Measurements from ENCODE around the gene KCTD4.

Gene KCTD4

DNA sequence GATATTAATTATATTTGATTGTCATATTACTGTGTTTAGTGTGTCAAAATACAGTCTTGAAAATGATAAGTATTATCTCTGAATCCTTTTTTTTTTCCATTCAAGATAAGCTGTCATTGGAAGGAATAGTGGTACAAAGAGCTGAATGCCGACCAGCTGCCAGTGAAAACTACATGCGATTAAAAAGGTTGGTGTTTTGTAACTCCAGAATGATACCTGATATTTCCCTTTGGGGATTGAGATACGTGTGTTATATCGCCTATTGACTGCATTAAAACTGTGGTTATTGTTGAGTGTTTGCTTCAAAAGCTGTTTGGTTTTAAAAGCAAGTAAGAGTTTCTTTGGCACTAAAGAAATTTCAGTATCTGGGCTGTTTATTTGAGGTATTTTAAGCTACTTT lies 6.5 kb upstream of the KCTD4 start:
- peak; percentile 14; the same call in 2 of the 3 replicates for ATAC-seq

DNA sequence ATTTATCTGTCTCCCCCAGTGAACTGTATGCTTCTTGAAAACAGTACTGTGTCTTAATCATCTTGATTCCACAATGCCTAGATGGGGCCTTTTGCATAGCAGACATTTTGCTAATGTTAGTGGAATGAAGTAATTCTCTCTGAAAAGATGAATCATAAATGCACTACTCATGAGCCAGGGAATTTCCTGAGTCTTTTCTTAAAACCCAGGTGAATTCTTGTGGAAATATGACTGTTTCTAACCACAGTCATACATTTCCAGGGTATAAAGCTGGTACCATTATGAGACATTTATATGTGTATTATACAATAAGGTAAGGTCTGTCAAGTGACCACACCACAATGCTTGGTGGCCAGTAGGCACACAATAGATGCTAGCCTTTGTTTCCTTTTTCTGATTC lies 5.5 kb upstream of the KCTD4 start:
- peak; percentile 93 for ATAC-seq

More for the DNA sequence above, 6.5 kb upstream of the KCTD4 start:
- no peak for TF ChIP-seq ZC3H10 (CRISPR knock-in tag; IDR thresholded peaks at IDR 0.05)
- TF ChIP-seq ZNF8 (CRISPR knock-in tag; IDR thresholded peaks at IDR 0.05), result no peak
- TF ChIP-seq ZNF565 (CRISPR knock-in tag; conservative IDR thresholded peaks at IDR 0.05; ENCODE audit: low read depth), result no peak
- TF ChIP-seq BACH2 (CRISPR knock-in tag; IDR thresholded peaks at IDR 0.05; ENCODE audit: borderline replicate concordance), result no peak
- TF ChIP-seq TOX (CRISPR knock-in tag; IDR thresholded peaks at IDR 0.05; ENCODE audit: borderline replicate concordance), result no peak
- no peak for TF ChIP-seq ZFP30 (CRISPR knock-in tag; IDR thresholded peaks at IDR 0.05)
- no peak for TF ChIP-seq ZFP3 (CRISPR knock-in tag; IDR thresholded peaks at IDR 0.05)
- TF ChIP-seq, protein P1, sequence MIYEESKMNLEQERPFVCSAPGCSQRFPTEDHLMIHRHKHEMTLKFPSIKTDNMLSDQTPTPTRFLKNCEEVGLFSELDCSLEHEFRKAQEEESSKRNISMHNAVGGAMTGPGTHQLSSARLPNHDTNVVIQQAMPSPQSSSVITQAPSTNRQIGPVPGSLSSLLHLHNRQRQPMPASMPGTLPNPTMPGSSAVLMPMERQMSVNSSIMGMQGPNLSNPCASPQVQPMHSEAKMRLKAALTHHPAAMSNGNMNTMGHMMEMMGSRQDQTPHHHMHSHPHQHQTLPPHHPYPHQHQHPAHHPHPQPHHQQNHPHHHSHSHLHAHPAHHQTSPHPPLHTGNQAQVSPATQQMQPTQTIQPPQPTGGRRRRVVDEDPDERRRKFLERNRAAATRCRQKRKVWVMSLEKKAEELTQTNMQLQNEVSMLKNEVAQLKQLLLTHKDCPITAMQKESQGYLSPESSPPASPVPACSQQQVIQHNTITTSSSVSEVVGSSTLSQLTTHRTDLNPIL (CRISPR knock-in tag; IDR thresholded peaks at IDR 0.05; ENCODE audit: low read depth), result no peak
- no peak for TF ChIP-seq OSR1 (CRISPR knock-in tag; IDR thresholded peaks at IDR 0.05)
- no peak for TF ChIP-seq RARB (CRISPR knock-in tag; IDR thresholded peaks at IDR 0.05)

More for the DNA sequence above, 5.5 kb upstream of the KCTD4 start:
- TF ChIP-seq, protein P2, sequence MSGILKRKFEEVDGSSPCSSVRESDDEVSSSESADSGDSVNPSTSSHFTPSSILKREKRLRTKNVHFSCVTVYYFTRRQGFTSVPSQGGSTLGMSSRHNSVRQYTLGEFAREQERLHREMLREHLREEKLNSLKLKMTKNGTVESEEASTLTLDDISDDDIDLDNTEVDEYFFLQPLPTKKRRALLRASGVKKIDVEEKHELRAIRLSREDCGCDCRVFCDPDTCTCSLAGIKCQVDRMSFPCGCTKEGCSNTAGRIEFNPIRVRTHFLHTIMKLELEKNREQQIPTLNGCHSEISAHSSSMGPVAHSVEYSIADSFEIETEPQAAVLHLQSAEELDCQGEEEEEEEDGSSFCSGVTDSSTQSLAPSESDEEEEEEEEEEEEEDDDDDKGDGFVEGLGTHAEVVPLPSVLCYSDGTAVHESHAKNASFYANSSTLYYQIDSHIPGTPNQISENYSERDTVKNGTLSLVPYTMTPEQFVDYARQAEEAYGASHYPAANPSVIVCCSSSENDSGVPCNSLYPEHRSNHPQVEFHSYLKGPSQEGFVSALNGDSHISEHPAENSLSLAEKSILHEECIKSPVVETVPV (CRISPR knock-in tag; IDR thresholded peaks at IDR 0.05), result no peak
- no peak for TF ChIP-seq TOX (CRISPR knock-in tag; IDR thresholded peaks at IDR 0.05; ENCODE audit: borderline replicate concordance)
- no peak for TF ChIP-seq ZNF70 (CRISPR knock-in tag; IDR thresholded peaks at IDR 0.05)
- TF ChIP-seq RARB (CRISPR knock-in tag; IDR thresholded peaks at IDR 0.05), result no peak
- no peak for TF ChIP-seq ZNF565 (CRISPR knock-in tag; conservative IDR thresholded peaks at IDR 0.05; ENCODE audit: low read depth)
- TF ChIP-seq GLIS3 (CRISPR knock-in tag; IDR thresholded peaks at IDR 0.05), result no peak
- TF ChIP-seq, protein P3, sequence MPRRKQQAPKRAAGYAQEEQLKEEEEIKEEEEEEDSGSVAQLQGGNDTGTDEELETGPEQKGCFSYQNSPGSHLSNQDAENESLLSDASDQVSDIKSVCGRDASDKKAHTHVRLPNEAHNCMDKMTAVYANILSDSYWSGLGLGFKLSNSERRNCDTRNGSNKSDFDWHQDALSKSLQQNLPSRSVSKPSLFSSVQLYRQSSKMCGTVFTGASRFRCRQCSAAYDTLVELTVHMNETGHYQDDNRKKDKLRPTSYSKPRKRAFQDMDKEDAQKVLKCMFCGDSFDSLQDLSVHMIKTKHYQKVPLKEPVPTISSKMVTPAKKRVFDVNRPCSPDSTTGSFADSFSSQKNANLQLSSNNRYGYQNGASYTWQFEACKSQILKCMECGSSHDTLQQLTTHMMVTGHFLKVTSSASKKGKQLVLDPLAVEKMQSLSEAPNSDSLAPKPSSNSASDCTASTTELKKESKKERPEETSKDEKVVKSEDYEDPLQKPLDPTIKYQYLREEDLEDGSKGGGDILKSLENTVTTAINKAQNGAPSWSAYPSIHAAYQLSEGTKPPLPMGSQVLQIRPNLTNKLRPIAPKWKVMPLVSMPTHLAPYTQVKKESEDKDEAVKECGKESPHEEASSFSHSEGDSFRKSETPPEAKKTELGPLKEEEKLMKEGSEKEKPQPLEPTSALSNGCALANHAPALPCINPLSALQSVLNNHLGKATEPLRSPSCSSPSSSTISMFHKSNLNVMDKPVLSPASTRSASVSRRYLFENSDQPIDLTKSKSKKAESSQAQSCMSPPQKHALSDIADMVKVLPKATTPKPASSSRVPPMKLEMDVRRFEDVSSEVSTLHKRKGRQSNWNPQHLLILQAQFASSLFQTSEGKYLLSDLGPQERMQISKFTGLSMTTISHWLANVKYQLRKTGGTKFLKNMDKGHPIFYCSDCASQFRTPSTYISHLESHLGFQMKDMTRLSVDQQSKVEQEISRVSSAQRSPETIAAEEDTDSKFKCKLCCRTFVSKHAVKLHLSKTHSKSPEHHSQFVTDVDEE (CRISPR knock-in tag; IDR thresholded peaks at IDR 0.05), result no peak
- TF ChIP-seq, protein P1 (CRISPR knock-in tag; IDR thresholded peaks at IDR 0.05; ENCODE audit: low read depth), result peak; percentile 69; the same call in 1 of the 2 replicates
- no peak for TF ChIP-seq OSR1 (CRISPR knock-in tag; IDR thresholded peaks at IDR 0.05)
- TF ChIP-seq ZC3H10 (CRISPR knock-in tag; IDR thresholded peaks at IDR 0.05), result peak; percentile 22; the same call in 1 of the 2 replicates
- no peak for TF ChIP-seq TCF4 (CRISPR knock-in tag; IDR thresholded peaks at IDR 0.05; ENCODE audit: borderline replicate concordance)
- TF ChIP-seq ZFP30 (CRISPR knock-in tag; IDR thresholded peaks at IDR 0.05), result no peak
- TF ChIP-seq CSDC2 (CRISPR knock-in tag; IDR thresholded peaks at IDR 0.05), result no peak
- peak; percentile 74 for TF ChIP-seq ISL1 (CRISPR knock-in tag; IDR thresholded peaks at IDR 0.05)
- TF ChIP-seq BACH2 (CRISPR knock-in tag; IDR thresholded peaks at IDR 0.05; ENCODE audit: borderline replicate concordance), result no peak
- TF ChIP-seq ZFP3 (CRISPR knock-in tag; IDR thresholded peaks at IDR 0.05), result no peak
- no peak for TF ChIP-seq ESRRG (CRISPR knock-in tag; IDR thresholded peaks at IDR 0.05)
- no peak for TF ChIP-seq ARNTL (CRISPR knock-in tag; IDR thresholded peaks at IDR 0.05; ENCODE audit: borderline replicate concordance, low read depth)
- TF ChIP-seq, protein P4, sequence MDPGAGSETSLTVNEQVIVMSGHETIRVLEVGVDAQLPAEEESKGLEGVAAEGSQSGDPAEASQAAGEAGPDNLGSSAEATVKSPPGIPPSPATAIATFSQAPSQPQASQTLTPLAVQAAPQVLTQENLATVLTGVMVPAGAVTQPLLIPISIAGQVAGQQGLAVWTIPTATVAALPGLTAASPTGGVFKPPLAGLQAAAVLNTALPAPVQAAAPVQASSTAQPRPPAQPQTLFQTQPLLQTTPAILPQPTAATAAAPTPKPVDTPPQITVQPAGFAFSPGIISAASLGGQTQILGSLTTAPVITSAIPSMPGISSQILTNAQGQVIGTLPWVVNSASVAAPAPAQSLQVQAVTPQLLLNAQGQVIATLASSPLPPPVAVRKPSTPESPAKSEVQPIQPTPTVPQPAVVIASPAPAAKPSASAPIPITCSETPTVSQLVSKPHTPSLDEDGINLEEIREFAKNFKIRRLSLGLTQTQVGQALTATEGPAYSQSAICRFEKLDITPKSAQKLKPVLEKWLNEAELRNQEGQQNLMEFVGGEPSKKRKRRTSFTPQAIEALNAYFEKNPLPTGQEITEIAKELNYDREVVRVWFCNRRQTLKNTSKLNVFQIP (CRISPR knock-in tag; IDR thresholded peaks at IDR 0.05; ENCODE audit: borderline replicate concordance, low read depth), result no peak
- TF ChIP-seq ZNF8 (CRISPR knock-in tag; IDR thresholded peaks at IDR 0.05), result no peak
- TF ChIP-seq SNAI2 (CRISPR knock-in tag; IDR thresholded peaks at IDR 0.05), result no peak
- no peak for TF ChIP-seq PPARA (CRISPR knock-in tag; IDR thresholded peaks at IDR 0.05; ENCODE audit: borderline replicate concordance)
- TF ChIP-seq, protein P5, sequence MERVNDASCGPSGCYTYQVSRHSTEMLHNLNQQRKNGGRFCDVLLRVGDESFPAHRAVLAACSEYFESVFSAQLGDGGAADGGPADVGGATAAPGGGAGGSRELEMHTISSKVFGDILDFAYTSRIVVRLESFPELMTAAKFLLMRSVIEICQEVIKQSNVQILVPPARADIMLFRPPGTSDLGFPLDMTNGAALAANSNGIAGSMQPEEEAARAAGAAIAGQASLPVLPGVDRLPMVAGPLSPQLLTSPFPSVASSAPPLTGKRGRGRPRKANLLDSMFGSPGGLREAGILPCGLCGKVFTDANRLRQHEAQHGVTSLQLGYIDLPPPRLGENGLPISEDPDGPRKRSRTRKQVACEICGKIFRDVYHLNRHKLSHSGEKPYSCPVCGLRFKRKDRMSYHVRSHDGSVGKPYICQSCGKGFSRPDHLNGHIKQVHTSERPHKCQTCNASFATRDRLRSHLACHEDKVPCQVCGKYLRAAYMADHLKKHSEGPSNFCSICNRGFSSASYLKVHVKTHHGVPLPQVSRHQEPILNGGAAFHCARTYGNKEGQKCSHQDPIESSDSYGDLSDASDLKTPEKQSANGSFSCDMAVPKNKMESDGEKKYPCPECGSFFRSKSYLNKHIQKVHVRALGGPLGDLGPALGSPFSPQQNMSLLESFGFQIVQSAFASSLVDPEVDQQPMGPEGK (CRISPR knock-in tag; IDR thresholded peaks at IDR 0.05; ENCODE audit: borderline replicate concordance), result no peak

Measured in SK-N-SH treated with all-trans-retinoic acid at 6 μM for 48 hours (cell line).